Left lung (tissue), 10 donors: ENCODE data around the gene ERF. TPM values are rescaled to one million over a fixed set of nuclear protein-coding genes. Genes with fewer than 3 reads are reported as not detected.

ENCODE experiments used
- ATAC-seq: fragments of 200-7000 bp; cut with Tn5 transposase; one replicate; pipeline ENCODE4 v1.9.1; 2020; ENCODE audit warnings: moderate library complexity
- DNase-seq, 4 donors: peaks; one replicate each; pipeline ENCODE4 v3.0.0-alpha.2; 2013 to 2020
- H3K27ac ChIP-seq, 2 donors: fragments of 200-600 bp; sonication (generic) in 1 of 2; one replicate each; pipeline versions ENCODE4 v1.5.0 to v1.8.0; 2020 to 2021
- H3K27me3 ChIP-seq, 2 donors: fragments of 200-600 bp; sonication (generic) in 1 of 2; one replicate each; pipeline versions ENCODE4 v1.5.0 to v1.8.0; 2020 to 2021
- H3K36me3 ChIP-seq, 2 donors: fragments of 200-600 bp; sonication (generic) in 1 of 2; one replicate each; pipeline versions ENCODE4 v1.5.0 to v1.8.0; 2020 to 2021
- H3K4me1 ChIP-seq, 2 donors: fragments of 200-600 bp; one replicate each; pipeline ENCODE4 v1.8.0; 2021
- H3K4me3 ChIP-seq, 2 donors: fragments of 200-600 bp; sonication (generic) in 1 of 2; one replicate each; pipeline versions ENCODE4 v1.5.0 to v1.8.0; 2020 to 2021; ENCODE audit warnings: mild to moderate bottlenecking in 1 of 2
- H3K9me3 ChIP-seq, 2 donors: fragments of 200-600 bp; sonication (generic) in 1 of 2; one replicate each; pipeline versions ENCODE4 v1.5.0 to v1.8.0; 2020 to 2021
- intact Hi-C, 2 donors: fragments of 100-400 bp; cut with DNase I; formaldehyde crosslinking; loops; one replicate each; pipeline versions ENCODE4 v1.11.2 to v1.14.2; 2022
- polyA plus RNA-seq, 6 donors: library from polyadenylated mRNA; unstranded; fragments of 120-200 nt; gene quantifications; one replicate each; pipeline ENCODE4 v1.2.1, GENCODE V29; 2013; ENCODE audit not compliant: insufficient read length in 6 of 6
- total RNA-seq, 2 donors: library from RNA; stranded (reverse); fragmentation: NEBNext Ultra II Directional; extraction: Animal tissue kit (Norgen Biotek cat#: 25700); gene quantifications; one replicate each; pipeline ENCODE4 v1.2.1, GENCODE V29; 2021
- TF ChIP-seq, protein P1 (sequence below), 2 donors: fragments of 200-600 bp; sonication (generic) in 1 of 2; IDR thresholded peaks; one replicate each; pipeline versions ENCODE4 v1.5.0 to v1.8.0; 2021; ENCODE audit warnings: antibody characterized with exemption in 2 of 2
- donor health status: DM: no; HTN: yes; CAD: no.
- donor health status: DM: no; HTN: no; CAD: no.

The ERF gene
- total and polyA plus RNA-seq, 8 donors = 42.9 to 56.4 (median 48.9) TPM

GRCh38 chr19:42297039-42297438 is 42.1 kb upstream of the ERF start:
- Histone ChIP-seq H3K27ac (no peak overlapping the region), H3K4me1 (peaks cover 0 to 8% of the 10 kb centered on the region in 2 donors), H3K4me3 (no peak overlapping the region), H3K36me3 (peaks cover 0 to 35% of the 10 kb centered on the region in 2 donors), H3K9me3 (no peaks in the 10 kb centered on the region), H3K27me3 (no peaks in the 10 kb centered on the region)
- DNase-seq = peak in 1 of 4 donors; percentile 52
- intact Hi-C loops = no loop called here
- ATAC-seq = no peak
- TF ChIP-seq, protein P1, sequence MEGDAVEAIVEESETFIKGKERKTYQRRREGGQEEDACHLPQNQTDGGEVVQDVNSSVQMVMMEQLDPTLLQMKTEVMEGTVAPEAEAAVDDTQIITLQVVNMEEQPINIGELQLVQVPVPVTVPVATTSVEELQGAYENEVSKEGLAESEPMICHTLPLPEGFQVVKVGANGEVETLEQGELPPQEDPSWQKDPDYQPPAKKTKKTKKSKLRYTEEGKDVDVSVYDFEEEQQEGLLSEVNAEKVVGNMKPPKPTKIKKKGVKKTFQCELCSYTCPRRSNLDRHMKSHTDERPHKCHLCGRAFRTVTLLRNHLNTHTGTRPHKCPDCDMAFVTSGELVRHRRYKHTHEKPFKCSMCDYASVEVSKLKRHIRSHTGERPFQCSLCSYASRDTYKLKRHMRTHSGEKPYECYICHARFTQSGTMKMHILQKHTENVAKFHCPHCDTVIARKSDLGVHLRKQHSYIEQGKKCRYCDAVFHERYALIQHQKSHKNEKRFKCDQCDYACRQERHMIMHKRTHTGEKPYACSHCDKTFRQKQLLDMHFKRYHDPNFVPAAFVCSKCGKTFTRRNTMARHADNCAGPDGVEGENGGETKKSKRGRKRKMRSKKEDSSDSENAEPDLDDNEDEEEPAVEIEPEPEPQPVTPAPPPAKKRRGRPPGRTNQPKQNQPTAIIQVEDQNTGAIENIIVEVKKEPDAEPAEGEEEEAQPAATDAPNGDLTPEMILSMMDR (IDR thresholded peaks at IDR 0.05) = no peak

DNA sequence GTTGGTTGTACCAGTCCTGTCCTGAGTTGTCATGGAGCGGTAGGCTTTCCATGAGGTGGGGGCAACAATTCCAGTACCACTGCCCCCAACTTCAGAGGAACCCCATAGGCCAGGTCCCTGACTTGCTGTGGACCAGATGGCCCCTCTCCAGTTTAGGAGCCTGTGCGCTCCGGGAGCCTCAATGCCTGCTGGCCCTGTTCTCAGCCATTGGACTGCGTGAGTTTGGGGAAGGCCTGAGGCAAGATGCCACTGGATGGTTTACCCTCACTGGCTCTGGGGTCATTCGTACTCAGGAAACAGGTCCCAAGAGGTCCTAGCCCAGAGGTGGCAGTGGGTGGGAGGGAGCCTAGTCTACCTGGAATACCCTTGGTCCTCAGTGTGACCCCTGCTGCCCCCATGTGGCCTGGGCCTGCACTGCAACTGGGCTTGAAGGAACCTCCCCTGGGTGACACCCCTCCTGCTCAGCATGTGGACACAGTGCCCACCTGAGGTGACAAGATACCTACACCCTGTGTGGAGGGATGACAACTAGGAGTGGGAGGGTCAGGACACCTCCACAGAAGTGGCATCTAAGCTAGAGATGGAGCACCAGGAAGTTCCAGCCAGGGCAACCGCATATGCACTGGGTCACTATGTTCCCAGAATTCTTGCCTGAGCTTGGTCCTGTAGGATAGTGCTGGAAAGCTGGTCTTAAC is 41.0 kb upstream of the ERF start:
- intact Hi-C loops = no loop called here
- TF ChIP-seq, protein P1 (IDR thresholded peaks at IDR 0.05) = peak; percentile 87 to 93
- DNase-seq = peak in 3 of 4 donors; percentile 74 to 95 (median 77)

GRCh38 chr19:42295342-42295741 is 40.4 kb upstream of the ERF start:
- Histone ChIP-seq H3K27me3 (no peaks in the 10 kb centered on the region), H3K36me3 (peaks cover 0 to 52% of the 10 kb centered on the region in 2 donors), H3K4me3 (no peak overlapping the region), H3K4me1 (no peaks in the 10 kb centered on the region), H3K9me3 (no peaks in the 10 kb centered on the region), H3K27ac (no peak overlapping the region)
- TF ChIP-seq, protein P1 (IDR thresholded peaks at IDR 0.05) = no peak
- intact Hi-C loops = no loop called here
- ATAC-seq (no peak), DNase-seq (peak in 1 of 4 donors; percentile 24)

More for the DNA sequence above, 41.0 kb upstream of the ERF start:
- peaks cover 0 to 46% of the 10 kb centered on the region in 2 donors for H3K36me3 ChIP-seq
- H3K27ac ChIP-seq = no peak overlapping the region
- ATAC-seq = peak; percentile 90
- H3K4me3 ChIP-seq = no peak overlapping the region
- H3K9me3 ChIP-seq = no peaks in the 10 kb centered on the region
- H3K27me3 ChIP-seq = no peaks in the 10 kb centered on the region
- H3K4me1 ChIP-seq = no peaks in the 10 kb centered on the region

DNA sequence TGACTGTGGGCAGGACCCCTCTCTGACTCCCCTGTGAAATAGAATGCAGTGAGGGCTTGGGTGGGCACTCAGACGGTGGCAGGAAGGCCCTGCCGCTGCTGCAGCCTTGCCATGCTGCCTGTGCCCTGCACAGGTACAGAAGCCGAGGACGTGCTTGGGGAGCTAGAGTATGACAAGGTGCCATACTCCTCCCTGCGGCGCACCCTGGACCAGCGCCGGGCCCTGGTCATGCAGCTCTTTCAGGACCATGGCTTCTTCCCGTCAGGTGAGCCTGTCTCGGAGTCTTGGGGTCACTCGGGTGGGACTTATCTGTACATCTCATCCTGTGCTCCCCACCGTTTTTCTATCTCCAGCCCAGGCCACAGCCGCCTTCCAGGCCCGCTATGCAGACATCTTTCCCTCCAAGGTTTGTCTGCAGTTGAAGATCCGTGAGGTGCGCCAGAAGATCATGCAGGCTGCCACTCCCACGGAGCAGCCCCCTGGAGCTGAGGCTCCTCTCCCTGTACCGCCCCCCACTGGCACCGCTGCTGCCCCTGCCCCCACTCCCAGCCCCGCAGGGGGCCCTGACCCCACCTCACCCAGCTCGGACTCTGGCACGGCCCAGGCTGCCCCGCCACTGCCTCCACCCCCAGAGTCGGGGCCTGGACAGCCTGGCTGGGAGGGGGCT is 39.7 kb upstream of the ERF start:
- intact Hi-C loops = no loop called here
- ATAC-seq (no peak), DNase-seq (peak in 1 of 4 donors; percentile 77)
- no peak overlapping the region for H3K4me3 ChIP-seq
- no peak overlapping the region for H3K27ac ChIP-seq
- H3K9me3 ChIP-seq = no peaks in the 10 kb centered on the region
- TF ChIP-seq, protein P1 (IDR thresholded peaks at IDR 0.05) = no peak
- H3K36me3 ChIP-seq = peaks cover 0 to 60% of the 10 kb centered on the region in 2 donors
- no peaks in the 10 kb centered on the region for H3K27me3 ChIP-seq
- H3K4me1 ChIP-seq = no peaks in the 10 kb centered on the region

DNA sequence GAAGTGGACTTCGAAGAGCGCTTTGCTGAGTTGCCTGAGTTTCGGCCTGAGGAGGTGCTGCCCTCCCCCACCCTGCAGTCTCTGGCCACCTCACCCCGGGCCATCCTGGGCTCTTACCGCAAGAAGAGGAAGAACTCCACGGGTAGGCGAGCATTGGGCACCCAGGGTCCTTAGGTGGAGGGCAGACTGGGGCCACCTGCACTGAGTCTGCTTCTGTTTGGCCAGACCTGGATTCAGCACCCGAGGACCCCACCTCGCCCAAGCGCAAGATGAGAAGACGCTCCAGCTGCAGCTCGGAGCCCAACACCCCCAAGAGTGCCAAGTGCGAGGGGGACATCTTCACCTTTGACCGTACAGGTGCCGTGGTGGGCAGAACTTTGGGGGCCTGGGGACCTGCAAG is 39.0 kb upstream of the ERF start:
- ATAC-seq (no peak), DNase-seq (no peak)
- H3K27ac ChIP-seq = no peak overlapping the region
- no peaks in the 10 kb centered on the region for H3K4me1 ChIP-seq
- TF ChIP-seq, protein P1 (IDR thresholded peaks at IDR 0.05) = no peak
- intact Hi-C loops = no loop called here
- no peaks in the 10 kb centered on the region for H3K9me3 ChIP-seq
- no peak overlapping the region for H3K4me3 ChIP-seq
- H3K36me3 ChIP-seq = peaks cover 0 to 66% of the 10 kb centered on the region in 2 donors
- no peaks in the 10 kb centered on the region for H3K27me3 ChIP-seq
